Muscle of arm (tissue), 12 donors: ENCODE data around the gene PIM3. TPM values are rescaled to one million over a fixed set of nuclear protein-coding genes. Genes with fewer than 3 reads are reported as not detected.

Source experiments
- DNase-seq: peaks from one replicate; pipeline ENCODE4 v3.0.0-alpha.2; 2013
- polyA plus RNA-seq, 12 donors: library from polyadenylated mRNA; unstranded; fragments of 120-200 nt; gene quantifications; one replicate each; pipeline ENCODE4 v1.2.1, GENCODE V29; 2013; ENCODE audit not compliant: insufficient read length in 12 of 12

Gene PIM3
- polyA plus RNA-seq, 12 donors = 9.0 to 28.2 (median 11.3) TPM; not detected in 1

DNA sequence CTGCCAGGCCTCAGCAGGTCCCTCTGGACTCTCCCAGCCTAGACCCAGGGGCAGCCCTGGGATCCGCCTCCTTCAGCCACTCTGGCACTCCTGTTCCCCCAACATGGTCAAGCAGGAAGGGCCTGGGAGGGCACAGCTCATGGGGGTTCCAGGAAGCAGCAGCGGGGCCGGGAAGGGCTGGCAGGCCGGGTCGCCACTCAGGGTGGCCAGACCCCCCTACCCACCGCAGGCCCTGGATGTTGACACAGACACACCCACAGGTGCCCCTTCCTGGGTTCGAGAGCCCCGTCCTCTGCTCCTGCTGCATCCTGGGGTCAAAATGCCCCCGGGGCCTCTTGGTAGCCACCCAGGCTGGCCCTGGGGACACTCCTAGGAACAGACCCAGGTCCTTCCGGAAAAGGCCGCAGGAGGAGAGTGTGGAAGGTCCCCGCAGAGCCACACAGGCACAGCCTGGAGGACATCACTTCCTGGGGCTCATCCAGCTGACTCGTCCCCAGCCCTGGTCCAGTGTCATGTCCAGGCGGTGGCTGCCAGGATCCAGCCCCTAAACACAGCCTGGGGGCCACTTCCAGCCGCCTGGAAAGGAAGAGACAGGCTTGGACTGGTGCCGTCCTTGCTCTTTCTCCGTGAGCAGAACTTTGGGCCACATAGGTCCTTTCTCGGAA lies 6.8 kb upstream of the PIM3 start:
- DNase-seq = no peak

GRCh38 chr22:49954354-49954753 lies 6.2 kb upstream of the PIM3 start:
- DNase-seq = no peak

GRCh38 chr22:49954991-49955580 lies 5.5 kb upstream of the PIM3 start:
- no peak for DNase-seq

- DNase-seq = no peak
Measured at GRCh38 chr22:49955581-49956417, 4.8 kb upstream of the PIM3 start.

- no peak for DNase-seq
Measured at GRCh38 chr22:49956418-49956770, 4.2 kb upstream of the PIM3 start.

- DNase-seq = no peak
Measured at GRCh38 chr22:49956914-49957825, 3.4 kb upstream of the PIM3 start.

- no peak for DNase-seq
Measured at GRCh38 chr22:49957826-49958365, 2.7 kb upstream of the PIM3 start.

DNA sequence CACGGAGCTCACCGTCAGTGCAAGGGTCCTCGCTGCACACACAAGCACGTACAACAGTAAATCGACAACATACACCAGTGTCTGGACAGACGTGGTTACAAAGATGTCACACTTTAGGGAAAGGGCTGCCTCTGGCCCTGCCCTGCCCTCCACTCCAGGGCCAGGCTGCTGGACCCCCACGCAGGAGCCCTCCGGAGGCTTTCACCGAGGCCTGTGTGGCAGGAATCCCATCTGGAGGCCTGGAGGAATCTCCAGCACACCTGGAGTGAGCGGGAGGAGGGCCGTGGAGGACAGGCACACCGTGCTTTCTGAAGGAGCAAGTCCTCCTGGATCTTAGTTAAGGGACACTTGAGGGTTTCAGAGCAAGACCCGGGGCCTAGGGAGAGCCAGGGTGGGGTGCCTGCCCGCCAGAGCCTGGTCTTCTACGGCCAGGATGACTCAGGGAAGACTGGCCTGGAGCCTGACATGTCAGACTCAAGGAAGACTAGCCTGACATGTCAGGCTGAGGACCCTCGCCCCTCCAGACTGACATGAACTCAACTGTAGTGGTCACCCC lies 2.1 kb upstream of the PIM3 start:
- DNase-seq = no peak

- no peak for DNase-seq
Measured at GRCh38 chr22:49958931-49959781, 1.4 kb upstream of the PIM3 start.

GRCh38 chr22:49959782-49960158 lies 802 bp upstream of the PIM3 start:
- no peak for DNase-seq

- DNase-seq = no peak
Measured at GRCh38 chr22:49961005-49961600, 531 bp downstream of the PIM3 start.

DNA sequence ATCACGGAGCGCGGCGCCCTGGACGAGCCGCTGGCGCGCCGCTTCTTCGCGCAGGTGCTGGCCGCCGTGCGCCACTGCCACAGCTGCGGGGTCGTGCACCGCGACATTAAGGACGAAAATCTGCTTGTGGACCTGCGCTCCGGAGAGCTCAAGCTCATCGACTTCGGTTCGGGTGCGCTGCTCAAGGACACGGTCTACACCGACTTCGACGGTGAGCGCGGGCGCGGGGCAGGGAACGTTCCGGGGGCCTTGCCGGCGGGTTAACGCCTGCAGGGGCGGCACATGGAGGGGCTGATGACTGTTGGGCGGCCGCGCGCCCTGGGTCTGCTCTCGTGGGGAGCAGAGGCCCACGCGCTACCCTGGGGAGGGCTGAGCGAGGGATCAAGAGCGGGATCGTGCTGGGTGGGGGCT lies 1.0 kb downstream of the PIM3 start:
- no peak for DNase-seq

GRCh38 chr22:49962012-49962750 lies 1.6 kb downstream of the PIM3 start:
- DNase-seq = peak; percentile 77

DNA sequence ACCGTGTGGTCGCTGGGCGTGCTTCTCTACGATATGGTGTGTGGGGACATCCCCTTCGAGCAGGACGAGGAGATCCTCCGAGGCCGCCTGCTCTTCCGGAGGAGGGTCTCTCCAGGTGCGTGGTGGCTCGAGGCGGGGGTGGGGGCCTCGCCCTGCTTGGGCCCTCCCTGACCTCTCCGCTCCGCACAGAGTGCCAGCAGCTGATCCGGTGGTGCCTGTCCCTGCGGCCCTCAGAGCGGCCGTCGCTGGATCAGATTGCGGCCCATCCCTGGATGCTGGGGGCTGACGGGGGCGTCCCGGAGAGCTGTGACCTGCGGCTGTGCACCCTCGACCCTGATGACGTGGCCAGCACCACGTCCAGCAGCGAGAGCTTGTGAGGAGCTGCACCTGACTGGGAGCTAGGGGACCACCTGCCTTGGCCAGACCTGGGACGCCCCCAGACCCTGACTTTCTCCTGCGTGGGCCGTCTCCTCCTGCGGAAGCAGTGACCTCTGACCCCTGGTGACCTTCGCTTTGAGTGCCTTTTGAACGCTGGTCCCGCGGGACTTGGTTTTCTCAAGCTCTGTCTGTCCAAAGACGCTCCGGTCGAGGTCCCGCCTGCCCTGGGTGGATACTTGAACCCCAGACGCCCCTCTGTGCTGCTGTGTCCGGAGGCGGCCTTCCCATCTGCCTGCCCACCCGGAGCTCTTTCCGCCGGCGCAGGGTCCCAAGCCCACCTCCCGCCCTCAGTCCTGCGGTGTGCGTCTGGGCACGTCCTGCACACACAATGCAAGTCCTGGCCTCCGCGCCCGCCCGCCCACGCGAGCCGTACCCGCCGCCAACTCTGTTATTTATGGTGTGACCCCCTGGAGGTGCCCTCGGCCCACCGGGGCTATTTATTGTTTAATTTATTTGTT lies 2.4 kb downstream of the PIM3 start:
- no peak for DNase-seq

- DNase-seq = no peak
Measured at GRCh38 chr22:49963647-49964026, 3.1 kb downstream of the PIM3 start.

DNA sequence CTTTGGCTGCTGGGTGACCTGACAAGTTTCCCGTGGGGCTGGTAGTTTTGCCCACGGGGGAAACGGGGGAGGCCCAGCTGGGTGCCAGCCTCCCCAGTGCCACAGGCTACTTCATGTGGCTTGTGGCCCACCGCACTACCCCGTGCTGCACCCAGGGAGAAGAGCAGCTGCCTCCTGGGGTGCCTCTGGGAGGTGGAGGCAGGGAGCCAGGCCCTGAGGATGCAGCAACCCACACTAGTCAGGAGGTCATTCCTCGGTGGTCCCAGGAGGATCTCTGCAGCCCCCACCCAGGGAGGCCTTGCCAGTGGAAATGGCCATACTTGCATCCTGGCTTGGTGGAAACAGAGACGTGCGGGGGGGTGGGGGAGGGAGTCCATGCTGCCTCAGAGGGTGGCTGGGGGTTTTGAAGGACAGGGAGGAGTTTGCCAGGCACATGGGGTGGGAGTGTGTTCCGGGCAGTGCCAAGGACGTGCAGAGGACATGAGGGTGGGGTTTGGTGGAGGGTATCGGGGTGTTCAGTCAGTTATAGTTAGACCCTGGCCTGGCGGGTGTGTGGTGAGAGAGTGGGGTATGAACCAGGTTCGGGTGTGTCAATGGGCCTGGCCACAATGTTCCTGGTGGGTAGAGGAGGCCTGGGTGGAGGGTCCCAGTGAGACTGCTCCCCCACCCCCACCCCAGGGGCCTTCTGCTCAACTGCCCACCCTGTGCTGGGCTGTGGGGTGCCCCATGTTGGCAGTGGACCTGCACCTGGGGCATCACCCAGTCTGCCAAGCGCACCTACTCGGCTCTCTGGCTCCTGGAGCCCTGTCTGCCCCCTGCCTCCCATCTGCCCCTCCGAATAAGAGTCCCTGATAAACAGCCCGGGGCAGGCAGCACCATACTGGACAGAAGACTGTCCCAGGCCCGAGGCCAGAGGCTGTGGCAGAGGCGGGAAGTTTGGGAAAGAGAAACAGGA lies 3.8 kb downstream of the PIM3 start:
- DNase-seq = no peak
